Erythroblast (primary cell): ENCODE data around the gene DIP2C.

ENCODE experiments used
- GATA1 ChIP-seq: IDR thresholded peaks from 2 replicates; pipeline ENCODE4 v1.6.1; 2011; ENCODE audit warnings: low read depth, mild to moderate bottlenecking, control low read depth, low read length, moderate library complexity
- POLR2A ChIP-seq: IDR thresholded peaks from 2 replicates; pipeline ENCODE4 v1.6.1; 2011; ENCODE audit warnings: mild to moderate bottlenecking, low read length

- TF ChIP-seq POLR2A (no peak), GATA1 (no peak)
Observed at GRCh38 chr10:472241-472910, 217.1 kb downstream of the DIP2C start.
